Endothelial cell of umbilical vein (primary cell): ENCODE measurements around the gene C9orf72.

ENCODE experiments used
- EZH2 ChIP-seq: IDR thresholded peaks from 2 replicates; pipeline ENCODE4 v1.6.1; 2012; ENCODE audit warnings: borderline replicate concordance, low read depth, mild to moderate bottlenecking, moderate library complexity, low read length, inconsistent platforms; ENCODE audit not compliant: severe bottlenecking
- GATA2 ChIP-seq: IDR thresholded peaks from 2 replicates; pipeline ENCODE4 v1.7.0; 2011; ENCODE audit warnings: low read depth, mild to moderate bottlenecking, moderate library complexity, mixed read lengths, low read length; ENCODE audit not compliant: insufficient read length, insufficient read depth
- JUN ChIP-seq: IDR thresholded peaks from 2 replicates; pipeline ENCODE4 v1.6.1; 2011; ENCODE audit warnings: borderline replicate concordance, low read depth; ENCODE audit not compliant: insufficient read length, insufficient read depth
- MYC ChIP-seq: IDR thresholded peaks from one replicate; pipeline ENCODE4 v1.6.1; 2011; ENCODE audit warnings: mild to moderate bottlenecking, low read depth, low read length
- POLR2A ChIP-seq: IDR thresholded peaks from 2 replicates; pipeline ENCODE4 v1.6.1; 2012; ENCODE audit warnings: low read depth, mild to moderate bottlenecking, control low read depth, low read length
- TF ChIP-seq, protein P1 (sequence below), 2 donors: IDR thresholded peaks; 1 replicate in 1 of 2; 2 replicates in 1 of 2; pipeline ENCODE4 v1.5.1; 2011; ENCODE audit warnings: low read length in 2 of 2, mild to moderate bottlenecking in 2 of 2, moderate library complexity in 2 of 2, control low read depth in 1 of 2, inconsistent platforms in 1 of 2, low read depth in 1 of 2; ENCODE audit not compliant: insufficient read depth in 1 of 2; ENCODE audit errors: extremely low read depth in 1 of 2
- TF ChIP-seq, protein P2 (sequence below): IDR thresholded peaks from 2 replicates; pipeline ENCODE4 v1.6.1; 2011; ENCODE audit not compliant: insufficient read depth, insufficient read length

DNA sequence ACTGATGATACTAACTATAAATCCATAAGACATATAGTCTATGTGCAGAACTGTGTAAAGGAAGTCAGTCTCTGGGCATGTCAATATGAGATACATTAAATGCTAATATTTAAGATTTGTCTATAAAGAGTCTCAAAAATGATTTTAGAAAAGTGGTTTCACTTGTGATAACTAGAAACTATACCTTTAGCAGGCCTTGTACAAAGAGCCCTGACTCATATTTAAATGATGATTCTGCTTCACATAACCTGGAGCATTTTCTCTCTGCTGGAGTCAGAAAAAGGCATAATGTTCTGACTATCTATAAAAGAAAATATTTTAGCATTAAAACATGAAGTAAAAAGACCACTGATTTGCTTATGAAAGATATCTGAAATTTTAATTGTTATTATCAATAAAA, 15.0 kb downstream of the C9orf72 start:
- no peak for TF ChIP-seq POLR2A
- TF ChIP-seq, protein P1, sequence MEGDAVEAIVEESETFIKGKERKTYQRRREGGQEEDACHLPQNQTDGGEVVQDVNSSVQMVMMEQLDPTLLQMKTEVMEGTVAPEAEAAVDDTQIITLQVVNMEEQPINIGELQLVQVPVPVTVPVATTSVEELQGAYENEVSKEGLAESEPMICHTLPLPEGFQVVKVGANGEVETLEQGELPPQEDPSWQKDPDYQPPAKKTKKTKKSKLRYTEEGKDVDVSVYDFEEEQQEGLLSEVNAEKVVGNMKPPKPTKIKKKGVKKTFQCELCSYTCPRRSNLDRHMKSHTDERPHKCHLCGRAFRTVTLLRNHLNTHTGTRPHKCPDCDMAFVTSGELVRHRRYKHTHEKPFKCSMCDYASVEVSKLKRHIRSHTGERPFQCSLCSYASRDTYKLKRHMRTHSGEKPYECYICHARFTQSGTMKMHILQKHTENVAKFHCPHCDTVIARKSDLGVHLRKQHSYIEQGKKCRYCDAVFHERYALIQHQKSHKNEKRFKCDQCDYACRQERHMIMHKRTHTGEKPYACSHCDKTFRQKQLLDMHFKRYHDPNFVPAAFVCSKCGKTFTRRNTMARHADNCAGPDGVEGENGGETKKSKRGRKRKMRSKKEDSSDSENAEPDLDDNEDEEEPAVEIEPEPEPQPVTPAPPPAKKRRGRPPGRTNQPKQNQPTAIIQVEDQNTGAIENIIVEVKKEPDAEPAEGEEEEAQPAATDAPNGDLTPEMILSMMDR (IDR thresholded peaks at IDR 0.05; ENCODE audit: extremely low read depth in 1 of 2, insufficient read depth in 1 of 2, low read depth in 1 of 2, low read length in 2 of 2) = no peak
- TF ChIP-seq GATA2 = no peak
- no peak for TF ChIP-seq EZH2
- TF ChIP-seq MYC = no peak
- TF ChIP-seq, protein P2, sequence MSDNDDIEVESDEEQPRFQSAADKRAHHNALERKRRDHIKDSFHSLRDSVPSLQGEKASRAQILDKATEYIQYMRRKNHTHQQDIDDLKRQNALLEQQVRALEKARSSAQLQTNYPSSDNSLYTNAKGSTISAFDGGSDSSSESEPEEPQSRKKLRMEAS = no peak
- TF ChIP-seq JUN = no peak
